ENCODE measurements around the gene C11orf42.

The C11orf42 gene

GRCh38 chr11:6206456-6207180 lies 1.3 kb downstream of the C11orf42 start:
- TF ChIP-seq, protein P1, sequence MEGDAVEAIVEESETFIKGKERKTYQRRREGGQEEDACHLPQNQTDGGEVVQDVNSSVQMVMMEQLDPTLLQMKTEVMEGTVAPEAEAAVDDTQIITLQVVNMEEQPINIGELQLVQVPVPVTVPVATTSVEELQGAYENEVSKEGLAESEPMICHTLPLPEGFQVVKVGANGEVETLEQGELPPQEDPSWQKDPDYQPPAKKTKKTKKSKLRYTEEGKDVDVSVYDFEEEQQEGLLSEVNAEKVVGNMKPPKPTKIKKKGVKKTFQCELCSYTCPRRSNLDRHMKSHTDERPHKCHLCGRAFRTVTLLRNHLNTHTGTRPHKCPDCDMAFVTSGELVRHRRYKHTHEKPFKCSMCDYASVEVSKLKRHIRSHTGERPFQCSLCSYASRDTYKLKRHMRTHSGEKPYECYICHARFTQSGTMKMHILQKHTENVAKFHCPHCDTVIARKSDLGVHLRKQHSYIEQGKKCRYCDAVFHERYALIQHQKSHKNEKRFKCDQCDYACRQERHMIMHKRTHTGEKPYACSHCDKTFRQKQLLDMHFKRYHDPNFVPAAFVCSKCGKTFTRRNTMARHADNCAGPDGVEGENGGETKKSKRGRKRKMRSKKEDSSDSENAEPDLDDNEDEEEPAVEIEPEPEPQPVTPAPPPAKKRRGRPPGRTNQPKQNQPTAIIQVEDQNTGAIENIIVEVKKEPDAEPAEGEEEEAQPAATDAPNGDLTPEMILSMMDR (IDR thresholded peaks at IDR 0.05; ENCODE audit: poor library complexity, severe bottlenecking) = no peak
- DNase-seq (ENCODE audit: low spot score) (no peak), ATAC-seq (ENCODE audit: low read depth) (no peak)
- H3K27ac ChIP-seq (ENCODE audit: poor library complexity, severe bottlenecking) = no peak overlapping the region
- peaks cover 13% of the 10 kb centered on the region for H3K36me3 ChIP-seq (ENCODE audit: low read depth)
- no peaks in the 10 kb centered on the region for H3K4me1 ChIP-seq (ENCODE audit: insufficient read depth, poor library complexity, severe bottlenecking)
- H3K9me3 ChIP-seq (ENCODE audit: severe bottlenecking) = no peaks in the 10 kb centered on the region
- no peaks in the 10 kb centered on the region for H3K27me3 ChIP-seq (ENCODE audit: insufficient read depth, poor library complexity, severe bottlenecking)
- H3K4me3 ChIP-seq (ENCODE audit: severe bottlenecking) = no peak overlapping the region

GRCh38 chr11:6209801-6210200 lies 4.4 kb downstream of the C11orf42 start:
- DNase-seq (ENCODE audit: low spot score) (no peak), ATAC-seq (ENCODE audit: low read depth) (no peak)
- Histone ChIP-seq H3K9me3 (ENCODE audit: severe bottlenecking) (no peaks in the 10 kb centered on the region), H3K4me1 (ENCODE audit: insufficient read depth, poor library complexity, severe bottlenecking) (no peaks in the 10 kb centered on the region), H3K27me3 (ENCODE audit: insufficient read depth, poor library complexity, severe bottlenecking) (no peaks in the 10 kb centered on the region), H3K36me3 (ENCODE audit: low read depth) (peaks cover 25% of the 10 kb centered on the region), H3K4me3 (ENCODE audit: severe bottlenecking) (no peak overlapping the region), H3K27ac (ENCODE audit: poor library complexity, severe bottlenecking) (no peak overlapping the region)
- TF ChIP-seq, protein P1 (IDR thresholded peaks at IDR 0.05; ENCODE audit: poor library complexity, severe bottlenecking) = no peak

DNA sequence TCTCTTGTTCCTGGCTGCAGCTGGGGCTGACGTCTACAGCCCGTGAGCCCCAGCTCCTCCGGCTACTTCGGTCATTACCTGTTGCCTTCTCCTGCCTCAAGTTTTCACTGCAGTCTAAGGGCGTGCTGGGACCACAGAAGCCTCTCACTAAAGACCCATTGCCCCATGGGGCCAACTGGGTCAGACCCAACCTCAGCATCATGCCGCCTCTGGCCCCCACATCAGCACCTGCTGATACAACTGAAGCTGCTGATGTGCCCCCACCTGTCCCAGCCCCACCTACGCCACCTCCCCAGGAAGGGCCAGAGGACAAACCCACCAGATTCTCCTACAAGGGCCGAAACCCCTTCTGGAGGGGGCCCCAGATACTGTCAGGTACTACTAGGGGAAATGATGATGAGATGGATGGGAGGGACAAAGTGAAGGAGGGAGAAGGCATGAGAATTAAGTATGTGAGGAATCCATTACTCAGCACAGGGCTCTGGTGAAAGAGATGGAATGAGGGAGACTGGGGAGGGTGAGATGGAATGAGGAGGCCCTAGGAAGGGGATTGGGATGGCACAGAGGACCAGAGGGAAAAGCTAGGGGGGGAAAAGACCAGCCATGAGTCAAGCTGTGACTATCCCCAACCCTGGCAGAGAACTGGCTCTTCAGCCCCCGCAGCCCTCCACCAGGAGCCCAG lies 5.1 kb downstream of the C11orf42 start:
- Histone ChIP-seq H3K27me3 (ENCODE audit: insufficient read depth, poor library complexity, severe bottlenecking) (no peaks in the 10 kb centered on the region), H3K4me1 (ENCODE audit: insufficient read depth, poor library complexity, severe bottlenecking) (no peaks in the 10 kb centered on the region), H3K9me3 (ENCODE audit: severe bottlenecking) (no peaks in the 10 kb centered on the region), H3K27ac (ENCODE audit: poor library complexity, severe bottlenecking) (no peak overlapping the region), H3K4me3 (ENCODE audit: severe bottlenecking) (no peak overlapping the region), H3K36me3 (ENCODE audit: low read depth) (peaks cover 31% of the 10 kb centered on the region)
- ATAC-seq (ENCODE audit: low read depth) (no peak), DNase-seq (ENCODE audit: low spot score) (no peak)
- TF ChIP-seq, protein P1 (IDR thresholded peaks at IDR 0.05; ENCODE audit: poor library complexity, severe bottlenecking) = no peak

DNA sequence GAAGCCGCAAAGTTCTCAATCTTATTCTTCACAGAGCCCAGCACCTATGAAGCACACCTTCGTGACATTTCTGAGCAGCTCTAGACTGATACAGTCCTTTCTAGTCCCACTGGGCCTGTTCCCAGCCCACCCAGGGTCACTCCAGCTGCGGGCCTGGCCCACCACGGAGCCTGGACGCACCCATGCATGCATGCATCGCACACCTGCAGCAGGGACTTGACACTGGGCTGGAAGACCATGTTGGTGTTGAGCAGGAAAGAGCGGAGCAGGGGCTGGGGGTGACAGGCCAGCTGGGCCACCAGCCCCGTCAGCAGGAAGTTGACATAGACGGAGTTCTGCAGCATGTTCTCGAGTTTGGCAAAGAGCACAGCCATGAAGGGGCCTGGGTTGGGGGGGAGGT lies 9.2 kb downstream of the C11orf42 start:
- DNase-seq (ENCODE audit: low spot score) = no peak

More for the DNA sequence above, 9.2 kb downstream of the C11orf42 start:
- Histone ChIP-seq H3K4me3 (ENCODE audit: severe bottlenecking) (no peak overlapping the region), H3K4me1 (ENCODE audit: insufficient read depth, poor library complexity, severe bottlenecking) (peaks cover under 1% of the 10 kb centered on the region), H3K36me3 (ENCODE audit: low read depth) (peaks cover 55% of the 10 kb centered on the region), H3K9me3 (ENCODE audit: severe bottlenecking) (no peaks in the 10 kb centered on the region), H3K27me3 (ENCODE audit: insufficient read depth, poor library complexity, severe bottlenecking) (no peaks in the 10 kb centered on the region), H3K27ac (ENCODE audit: poor library complexity, severe bottlenecking) (no peak overlapping the region)
- TF ChIP-seq, protein P1 (IDR thresholded peaks at IDR 0.05; ENCODE audit: poor library complexity, severe bottlenecking) = no peak
- no peak for ATAC-seq (ENCODE audit: low read depth)
